Measurements from ENCODE around the gene GUCY2D. TPM values are rescaled to one million over a fixed set of nuclear protein-coding genes. Genes with fewer than 3 reads are reported as not detected.

GUCY2D gene
- total RNA-seq, 3 donors from 2014 or later = 0.26 TPM; not detected in 2

- ATAC-seq = no peak
- peaks cover 3% of the 10 kb centered on the region for H3K4me1 ChIP-seq (ENCODE audit: low read depth)
- TF ChIP-seq CTCF (IDR thresholded peaks at IDR 0.05) = no peak
- intact Hi-C loops (cut with DNase I, micrococcal nuclease) = loop anchor here (5.0 to 10.0 kb wide), 4 partner anchors 75 to 243 kb away; no protein-coding TSS in a partner anchor
- H3K36me3 ChIP-seq (ENCODE audit: low read depth) = no peaks in the 10 kb centered on the region
- H3K4me3 ChIP-seq = no peak overlapping the region
- DNase-seq = no peak
- H3K9me3 ChIP-seq = no peaks in the 10 kb centered on the region
Observed at GRCh38 chr17:7987112-7987893, 15.1 kb upstream of the GUCY2D start.

- peak; percentile 73 for ATAC-seq
- Histone ChIP-seq H3K9me3 (no peaks in the 10 kb centered on the region), H3K4me3 (no peak overlapping the region), H3K36me3 (ENCODE audit: low read depth) (no peaks in the 10 kb centered on the region), H3K4me1 (ENCODE audit: low read depth) (peaks cover 3% of the 10 kb centered on the region)
- TF ChIP-seq CTCF (IDR thresholded peaks at IDR 0.05) = peak; percentile 38
- intact Hi-C loops (cut with DNase I, micrococcal nuclease) = loop anchor here (5.0 to 10.0 kb wide), 4 partner anchors 76 to 244 kb away; no protein-coding TSS in a partner anchor
- peak in 1 of 3 donors; percentile 92 for DNase-seq
Observed at GRCh38 chr17:7988750-7989178, 13.7 kb upstream of the GUCY2D start.

- Histone ChIP-seq H3K4me1 (ENCODE audit: low read depth) (peaks cover 3% of the 10 kb centered on the region), H3K9me3 (no peaks in the 10 kb centered on the region), H3K36me3 (ENCODE audit: low read depth) (no peaks in the 10 kb centered on the region), H3K4me3 (peak overlapping the region; percentile 7)
- peak; percentile 97 for TF ChIP-seq CTCF (IDR thresholded peaks at IDR 0.05)
- DNase-seq (peak; percentile 88 to 96 (median 94)), ATAC-seq (peak; percentile 98)
- intact Hi-C loops (cut with DNase I, micrococcal nuclease) = loop anchor here (5.0 to 10.0 kb wide), 4 partner anchors 78 to 245 kb away; no protein-coding TSS in a partner anchor
Observed at GRCh38 chr17:7989781-7990655, 12.4 kb upstream of the GUCY2D start.

- Histone ChIP-seq H3K36me3 (ENCODE audit: low read depth) (no peaks in the 10 kb centered on the region), H3K4me3 (no peak overlapping the region), H3K9me3 (no peaks in the 10 kb centered on the region), H3K4me1 (ENCODE audit: low read depth) (peaks cover 3% of the 10 kb centered on the region)
- intact Hi-C loops (cut with DNase I, micrococcal nuclease) = no loop called here
- ATAC-seq (no peak), DNase-seq (no peak)
- no peak for TF ChIP-seq CTCF (IDR thresholded peaks at IDR 0.05)
Observed at GRCh38 chr17:7992516-7992915, 9.9 kb upstream of the GUCY2D start.

GRCh38 chr17:7992924-7993323 lies 9.5 kb upstream of the GUCY2D start:
- no peak for TF ChIP-seq CTCF (IDR thresholded peaks at IDR 0.05)
- DNase-seq (no peak), ATAC-seq (no peak)
- intact Hi-C loops (cut with DNase I, micrococcal nuclease) = no loop called here
- no peak overlapping the region for H3K4me3 ChIP-seq
- H3K9me3 ChIP-seq = no peaks in the 10 kb centered on the region
- peaks cover 3% of the 10 kb centered on the region for H3K4me1 ChIP-seq (ENCODE audit: low read depth)
- no peaks in the 10 kb centered on the region for H3K36me3 ChIP-seq (ENCODE audit: low read depth)

Measured in mucosa of descending colon (tissue), 3 donors.